Activated CD8-positive, alpha-beta T cell treated with anti-CD3 and anti-CD28 coated beads for 36 hours (primary cell): ENCODE data around the gene PRKCZ. TPM values are rescaled to one million over a fixed set of nuclear protein-coding genes. Genes with fewer than 3 reads are reported as not detected.

Experiments used
- ATAC-seq: fragments of 200-7000 bp; cut with Tn5 transposase; one replicate; pipeline ENCODE4 v1.10.0; 2021; ENCODE audit warnings: mild to moderate bottlenecking, moderate library complexity
- CTCF ChIA-PET: fragments of 350-600 bp; sonication (Branson Sonifier 250); formaldehyde crosslinking; loops from one replicate; lab custom pipeline; 2021; ENCODE audit warnings: antibody characterized with exemption; lab: Charles Lee
- POLR2A ChIA-PET: fragments of 350-600 bp; sonication (Branson Sonifier 250); formaldehyde crosslinking; loops from one replicate; lab custom pipeline; 2021; ENCODE audit warnings: antibody characterized with exemption; lab: Charles Lee
- DNase-seq: peaks from one replicate; pipeline ENCODE4 v3.0.0-alpha.2; 2020
- H3K27ac Mint-ChIP-seq: one replicate; pipeline ENCODE4 v1.8.0; 2021; ENCODE audit warnings: mild to moderate bottlenecking, mixed read lengths
- H3K27me3 Mint-ChIP-seq: one replicate; pipeline ENCODE4 v1.8.0; 2021; ENCODE audit warnings: mixed read lengths
- H3K36me3 Mint-ChIP-seq: one replicate; pipeline ENCODE4 v1.8.0; 2021; ENCODE audit warnings: low read depth, mixed read lengths
- H3K4me1 Mint-ChIP-seq: one replicate; pipeline ENCODE4 v1.8.0; 2021; ENCODE audit warnings: low read depth, mixed read lengths
- H3K4me3 Mint-ChIP-seq: one replicate; pipeline ENCODE4 v1.8.0; 2021; ENCODE audit warnings: mild to moderate bottlenecking, moderate library complexity, mixed read lengths
- H3K9me3 Mint-ChIP-seq: one replicate; pipeline ENCODE4 v1.8.0; 2021; ENCODE audit warnings: mixed read lengths
- intact Hi-C: fragments of 100-400 bp; cut with micrococcal nuclease; formaldehyde crosslinking; loops from one replicate; pipeline ENCODE4 v1.10.0; 2022
- total RNA-seq, 2 experiments: library from RNA; stranded (reverse); gene quantifications; one replicate each; pipeline ENCODE4 v1.2.3, GENCODE V29; 2021
- TF ChIP-seq, protein P1 (sequence below): fragments of 200-600 bp; IDR thresholded peaks from one replicate; pipeline ENCODE4 v1.8.0; 2022; ENCODE audit warnings: antibody characterized with exemption, mild to moderate bottlenecking

The PRKCZ gene
- total RNA-seq, 2 experiments from 2014 or later: 15.4 to 15.7 TPM

DNA sequence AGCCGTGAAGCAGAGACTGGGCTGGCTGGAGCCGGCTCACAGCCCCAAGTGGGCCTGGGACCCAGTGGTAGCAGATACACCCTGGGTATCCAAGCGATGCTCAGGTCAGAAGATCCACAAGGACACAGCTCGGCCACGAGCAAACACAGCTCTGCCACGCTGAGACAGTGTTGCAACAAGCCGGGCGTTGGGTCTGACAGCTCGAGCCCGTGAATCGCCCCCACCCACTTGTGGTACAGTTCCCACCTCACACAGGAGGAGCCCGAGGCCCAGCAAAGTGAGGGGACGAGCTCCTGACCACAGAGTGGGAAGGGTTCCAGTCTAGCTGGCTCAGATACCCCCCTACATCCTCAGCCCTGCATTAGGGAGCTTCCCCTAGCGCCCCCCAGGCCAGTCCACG lies 8.9 kb upstream of the PRKCZ start:
- H3K9me3 Mint-ChIP-seq: no peaks in the 10 kb centered on the region
- POLR2A ChIA-PET: no interaction called here
- intact Hi-C loops: loop anchor here (5.0 kb wide), 1 partner anchor 79 kb away; no protein-coding TSS in a partner anchor

GRCh38 chr1:2041887-2042286 lies 8.3 kb upstream of the PRKCZ start:
- H3K27ac Mint-ChIP-seq: no peak overlapping the region
- TF ChIP-seq, protein P1, sequence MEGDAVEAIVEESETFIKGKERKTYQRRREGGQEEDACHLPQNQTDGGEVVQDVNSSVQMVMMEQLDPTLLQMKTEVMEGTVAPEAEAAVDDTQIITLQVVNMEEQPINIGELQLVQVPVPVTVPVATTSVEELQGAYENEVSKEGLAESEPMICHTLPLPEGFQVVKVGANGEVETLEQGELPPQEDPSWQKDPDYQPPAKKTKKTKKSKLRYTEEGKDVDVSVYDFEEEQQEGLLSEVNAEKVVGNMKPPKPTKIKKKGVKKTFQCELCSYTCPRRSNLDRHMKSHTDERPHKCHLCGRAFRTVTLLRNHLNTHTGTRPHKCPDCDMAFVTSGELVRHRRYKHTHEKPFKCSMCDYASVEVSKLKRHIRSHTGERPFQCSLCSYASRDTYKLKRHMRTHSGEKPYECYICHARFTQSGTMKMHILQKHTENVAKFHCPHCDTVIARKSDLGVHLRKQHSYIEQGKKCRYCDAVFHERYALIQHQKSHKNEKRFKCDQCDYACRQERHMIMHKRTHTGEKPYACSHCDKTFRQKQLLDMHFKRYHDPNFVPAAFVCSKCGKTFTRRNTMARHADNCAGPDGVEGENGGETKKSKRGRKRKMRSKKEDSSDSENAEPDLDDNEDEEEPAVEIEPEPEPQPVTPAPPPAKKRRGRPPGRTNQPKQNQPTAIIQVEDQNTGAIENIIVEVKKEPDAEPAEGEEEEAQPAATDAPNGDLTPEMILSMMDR: no peak
- H3K4me1 Mint-ChIP-seq: peaks cover 13% of the 10 kb centered on the region
- DNase-seq (no peak), ATAC-seq (no peak)
- intact Hi-C loops: loop anchor here (5.0 kb wide), 1 partner anchor 80 kb away; no protein-coding TSS in a partner anchor
- ChIA-PET CTCF (interaction anchor here (1.7 kb wide), 1 partner anchor 81 kb away, joined by 7 read pairs; no protein-coding TSS in a partner anchor), POLR2A (no interaction called here)
- H3K27me3 Mint-ChIP-seq: no peaks in the 10 kb centered on the region
- H3K9me3 Mint-ChIP-seq: no peaks in the 10 kb centered on the region
- H3K4me3 Mint-ChIP-seq: no peak overlapping the region
- no peaks in the 10 kb centered on the region for H3K36me3 Mint-ChIP-seq

More for the DNA sequence above, 8.9 kb upstream of the PRKCZ start:
- no peaks in the 10 kb centered on the region for H3K27me3 Mint-ChIP-seq
- no peaks in the 10 kb centered on the region for H3K36me3 Mint-ChIP-seq
- H3K4me3 Mint-ChIP-seq: no peak overlapping the region
- TF ChIP-seq, protein P1: no peak
- CTCF ChIA-PET: interaction anchor here (1.7 kb wide), 1 partner anchor 81 kb away, joined by 7 read pairs; no protein-coding TSS in a partner anchor
- ATAC-seq (no peak), DNase-seq (no peak)
- H3K27ac Mint-ChIP-seq: no peak overlapping the region
- peaks cover 13% of the 10 kb centered on the region for H3K4me1 Mint-ChIP-seq

DNA sequence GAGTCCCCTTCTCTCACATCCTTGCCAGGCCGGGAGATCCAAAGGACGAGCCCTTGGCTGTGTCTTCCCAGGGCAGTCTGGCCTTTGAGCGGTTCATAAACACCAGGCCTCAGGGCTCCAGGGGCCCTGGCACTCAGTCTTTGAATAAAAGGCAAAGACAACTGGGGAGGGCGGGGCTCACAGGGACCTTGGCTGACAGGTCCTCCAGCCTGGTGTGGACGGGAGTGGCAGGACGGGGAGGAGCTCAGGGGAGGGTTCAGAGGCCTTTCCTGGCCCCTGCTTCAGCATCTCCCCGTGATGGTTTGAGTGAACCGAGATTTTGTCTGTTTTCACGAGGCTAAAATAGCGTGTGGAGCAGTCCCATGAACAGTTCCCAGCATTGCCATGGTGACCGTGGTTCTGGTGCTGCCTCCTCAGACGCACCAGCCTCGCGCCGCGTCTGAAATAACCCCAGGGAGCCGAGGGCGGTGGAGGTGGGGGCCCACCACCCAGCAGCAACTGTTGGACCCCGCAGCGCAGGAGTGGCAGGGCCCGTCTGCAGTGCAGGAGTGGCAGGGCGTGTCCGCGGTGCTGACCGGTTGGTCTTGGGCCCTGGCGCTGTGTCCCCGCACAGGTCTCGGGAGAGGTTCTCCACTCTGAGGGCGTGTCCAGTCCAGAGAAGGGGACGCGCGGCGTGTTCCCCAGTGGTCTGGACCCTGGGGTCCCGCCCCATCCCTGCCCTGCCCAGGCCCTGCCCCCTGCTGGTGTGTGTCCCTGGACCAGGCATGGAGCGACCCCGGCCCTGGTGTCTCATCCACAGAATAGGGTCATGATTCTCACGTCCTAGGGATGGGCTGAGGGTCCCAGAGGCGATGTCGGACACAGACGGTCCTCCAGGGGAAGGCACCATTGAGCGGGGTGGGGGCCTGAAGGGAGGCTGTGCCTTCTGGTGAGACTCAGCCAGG lies 7.1 kb upstream of the PRKCZ start:
- Mint-ChIP-seq H3K4me3 (peak overlapping the region; percentile 71), H3K27ac (no peak overlapping the region), H3K9me3 (no peaks in the 10 kb centered on the region), H3K4me1 (peaks cover 13% of the 10 kb centered on the region), H3K27me3 (peaks cover 1% of the 10 kb centered on the region), H3K36me3 (no peaks in the 10 kb centered on the region)
- intact Hi-C loops: loop anchor here (5.0 kb wide), 1 partner anchor 81 kb away; no protein-coding TSS in a partner anchor
- no peak for ATAC-seq
- DNase-seq: no peak
- POLR2A ChIA-PET: no interaction called here
- CTCF ChIA-PET: interaction anchor here (1.3 to 4.2 kb wide), 10 partner anchors 14 to 143 kb away, joined by 3 to 100 read pairs (median 9); no protein-coding TSS in a partner anchor
- TF ChIP-seq, protein P1: no peak

DNA sequence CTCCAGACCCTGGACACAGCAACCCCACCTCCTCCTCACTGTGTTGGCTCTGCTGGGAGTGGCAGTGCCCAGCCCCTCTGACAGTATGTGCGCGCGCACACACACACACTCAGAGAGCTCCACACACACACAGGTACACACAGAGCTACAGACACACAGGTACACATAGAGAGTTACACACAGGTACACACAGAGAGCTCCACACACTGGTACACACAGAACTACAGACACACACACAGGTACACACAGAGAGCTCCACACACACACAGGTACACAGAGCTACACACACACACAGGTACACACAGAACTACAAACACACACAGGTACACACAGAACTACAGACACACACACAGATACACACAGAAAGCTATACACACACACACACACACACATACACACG lies 6.3 kb upstream of the PRKCZ start:
- intact Hi-C loops: loop anchor here (5.0 kb wide), 1 partner anchor 82 kb away; no protein-coding TSS in a partner anchor
- Mint-ChIP-seq H3K27ac (peak overlapping the region; percentile 58), H3K4me1 (peaks cover 16% of the 10 kb centered on the region), H3K9me3 (no peaks in the 10 kb centered on the region), H3K27me3 (peaks cover 6% of the 10 kb centered on the region), H3K36me3 (no peaks in the 10 kb centered on the region), H3K4me3 (peak overlapping the region; percentile 71)
- TF ChIP-seq, protein P1: no peak
- DNase-seq (no peak), ATAC-seq (no peak)
- CTCF ChIA-PET: interaction anchor here (0.9 to 4.2 kb wide), 24 partner anchors 10 to 143 kb away, joined by 3 to 100 read pairs (median 5); no protein-coding TSS in a partner anchor
- POLR2A ChIA-PET: interaction anchor here (1.7 kb wide), 1 partner anchor 114 kb away, joined by 4 read pairs; no protein-coding TSS in a partner anchor
